Measurements from ENCODE around the gene TMPRSS12.

DNA sequence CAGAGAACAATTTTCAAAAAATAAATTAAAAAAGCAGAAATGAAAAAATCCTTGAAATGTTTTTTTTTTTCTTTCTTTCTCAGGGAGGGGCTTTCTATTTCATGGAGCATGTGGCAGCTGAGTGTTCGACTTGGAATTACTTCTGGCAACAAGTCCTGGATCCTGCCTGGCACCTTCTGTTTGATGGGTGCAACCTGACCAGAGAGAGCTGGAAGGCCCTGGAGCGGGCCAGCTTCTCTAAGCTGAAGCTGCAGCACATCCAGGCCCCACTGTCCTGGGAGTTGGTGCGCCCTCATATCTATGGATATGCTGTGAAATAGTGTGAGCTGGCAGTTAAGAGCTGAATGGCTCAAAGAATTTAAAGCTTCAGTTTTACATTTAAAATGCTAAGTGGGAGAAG, 87.1 kb downstream of the TMPRSS12 start:
- no peak for TF ChIP-seq SP1 (IDR thresholded peaks at IDR 0.05)
- no peak for TF ChIP-seq ZNF384 (IDR thresholded peaks at IDR 0.05)
- TF ChIP-seq FOXA1 (IDR thresholded peaks at IDR 0.05), result no peak
- TF ChIP-seq, protein P1, sequence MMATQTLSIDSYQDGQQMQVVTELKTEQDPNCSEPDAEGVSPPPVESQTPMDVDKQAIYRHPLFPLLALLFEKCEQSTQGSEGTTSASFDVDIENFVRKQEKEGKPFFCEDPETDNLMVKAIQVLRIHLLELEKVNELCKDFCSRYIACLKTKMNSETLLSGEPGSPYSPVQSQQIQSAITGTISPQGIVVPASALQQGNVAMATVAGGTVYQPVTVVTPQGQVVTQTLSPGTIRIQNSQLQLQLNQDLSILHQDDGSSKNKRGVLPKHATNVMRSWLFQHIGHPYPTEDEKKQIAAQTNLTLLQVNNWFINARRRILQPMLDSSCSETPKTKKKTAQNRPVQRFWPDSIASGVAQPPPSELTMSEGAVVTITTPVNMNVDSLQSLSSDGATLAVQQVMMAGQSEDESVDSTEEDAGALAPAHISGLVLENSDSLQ (IDR thresholded peaks at IDR 0.05), result no peak
- no peak for TF ChIP-seq ELF4 (IDR thresholded peaks at IDR 0.05)
- TF ChIP-seq TARDBP (IDR thresholded peaks at IDR 0.05), result no peak
- TF ChIP-seq NFRKB (IDR thresholded peaks at IDR 0.05), result no peak

Data from HEK293T (cell line).